Prostate gland (tissue), 2 donors: ENCODE results near the gene TPP1.

Source experiments
- CTCF ChIP-seq, 4 experiments: fragments of 200-600 bp in 2 of 4; fragments of 450-650 bp in 2 of 4; sonication (generic) in 2 of 4; IDR thresholded peaks; 1 replicate in 3 of 4; 2 replicates in 1 of 4; pipeline ENCODE4 v1.5.1; 2016 to 2019; ENCODE audit warnings: antibody characterized with exemption in 4 of 4, mild to moderate bottlenecking in 2 of 4, moderate library complexity in 2 of 4
- POLR2A ChIP-seq: fragments of 450-650 bp; IDR thresholded peaks from one replicate; pipeline ENCODE4 v1.6.1; 2016; ENCODE audit warnings: antibody characterized with exemption, mild to moderate bottlenecking
- POLR2AphosphoS5 ChIP-seq: sonication (generic); formaldehyde crosslinking; IDR thresholded peaks from one replicate; pipeline ENCODE4 v1.6.1; 2017; ENCODE audit warnings: antibody characterized with exemption

DNA sequence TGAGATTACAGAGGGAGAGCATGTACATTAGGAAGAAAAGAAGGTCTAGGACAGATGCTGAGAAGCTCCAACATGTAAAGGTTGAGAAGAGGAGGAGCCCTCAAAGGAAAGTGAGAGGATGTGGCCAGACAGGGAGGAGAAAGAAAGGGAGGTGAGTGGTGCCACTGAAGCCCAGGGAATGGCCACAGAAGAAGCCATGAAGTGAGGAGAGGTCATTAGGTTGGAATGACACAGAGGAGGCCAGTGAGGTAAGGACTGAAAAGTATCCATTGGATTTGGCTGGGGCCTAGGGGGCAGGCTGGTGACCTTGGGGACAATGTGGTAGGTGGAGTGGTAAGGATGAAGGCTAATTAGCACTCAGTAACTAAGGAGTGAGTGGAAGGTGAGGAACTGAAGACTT lies 39.4 kb upstream of the TPP1 start:
- TF ChIP-seq POLR2A: no peak
- no peak for TF ChIP-seq CTCF (IDR thresholded peaks at IDR 0.05)
- TF ChIP-seq POLR2AphosphoS5: no peak
